ENCODE data around the gene PRSS35.

GRCh38 chr6:83536647-83537589, 24.6 kb downstream of the PRSS35 start:
- TF ChIP-seq TAF1 (conservative IDR thresholded peaks at IDR 0.05) (no peak), CTCF (IDR thresholded peaks at IDR 0.05; ENCODE audit: low read depth, low read length, missing input control) (no peak), ATF3 (IDR thresholded peaks at IDR 0.05) (no peak), RAD21 (IDR thresholded peaks at IDR 0.05) (no peak), GABPA (IDR thresholded peaks at IDR 0.05 in 1 of 2, conservative IDR thresholded peaks at IDR 0.05 in 1 of 2) (no peak), REST (IDR thresholded peaks at IDR 0.05) (no peak), SP1 (IDR thresholded peaks at IDR 0.05) (no peak), EGR1 (IDR thresholded peaks at IDR 0.05; ENCODE audit: low read depth in 2 of 2) (no peak)
- TF ChIP-seq, protein P1, sequence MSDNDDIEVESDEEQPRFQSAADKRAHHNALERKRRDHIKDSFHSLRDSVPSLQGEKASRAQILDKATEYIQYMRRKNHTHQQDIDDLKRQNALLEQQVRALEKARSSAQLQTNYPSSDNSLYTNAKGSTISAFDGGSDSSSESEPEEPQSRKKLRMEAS (IDR thresholded peaks at IDR 0.05): no peak

All from liver (tissue), 3 donors.